ENCODE data around the gene SH3BP4.

The SH3BP4 gene

GRCh38 chr2:234950730-234951663 lies 820 bp upstream of the SH3BP4 start:
- no peaks in the 10 kb centered on the region for H3K79me2 ChIP-seq (ENCODE audit: insufficient read depth, low read length)
- H3K4me2 ChIP-seq (ENCODE audit: low read depth, low read length, poor library complexity, severe bottlenecking), result no peak overlapping the region
- H3K9ac ChIP-seq (ENCODE audit: low read length), result no peak overlapping the region
- H2AFZ ChIP-seq (ENCODE audit: low read depth, low read length, severe bottlenecking), result no peak overlapping the region
- H3K9me3 ChIP-seq (ENCODE audit: insufficient read depth, low read length), result no peaks in the 10 kb centered on the region
- no peaks in the 10 kb centered on the region for H3F3A ChIP-seq (ENCODE audit: insufficient read depth)
- H3K36me3 ChIP-seq (ENCODE audit: low read length), result no peaks in the 10 kb centered on the region
- no peak overlapping the region for H3K27ac ChIP-seq (ENCODE audit: low read depth, low read length)
- TF ChIP-seq CTCF (IDR thresholded peaks at IDR 0.05; ENCODE audit: insufficient read depth, low read length, poor library complexity, severe bottlenecking), result no peak
- TF ChIP-seq EZH2phosphoT487 (conservative IDR thresholded peaks at IDR 0.05; ENCODE audit: low read length), result no peak
- H3K27me3 ChIP-seq (ENCODE audit: low read length), result no peaks in the 10 kb centered on the region
- no peak overlapping the region for H3K4me3 ChIP-seq (ENCODE audit: insufficient read depth, low read length, poor library complexity, severe bottlenecking)
- H3K9me2 ChIP-seq (replicated peaks; ENCODE audit: insufficient read depth, low read length), result no peaks in the 10 kb centered on the region
- H4K20me1 ChIP-seq (ENCODE audit: low read depth, low read length), result no peaks in the 10 kb centered on the region

GRCh38 chr2:234952270-234953115 lies 676 bp downstream of the SH3BP4 start:
- H3K4me3 ChIP-seq (ENCODE audit: insufficient read depth, low read length, poor library complexity, severe bottlenecking), result no peak overlapping the region
- TF ChIP-seq EZH2phosphoT487 (conservative IDR thresholded peaks at IDR 0.05; ENCODE audit: low read length) (no peak), CTCF (IDR thresholded peaks at IDR 0.05; ENCODE audit: insufficient read depth, low read length, poor library complexity, severe bottlenecking) (no peak)
- no peaks in the 10 kb centered on the region for H3K9me2 ChIP-seq (replicated peaks; ENCODE audit: insufficient read depth, low read length)
- H3K9ac ChIP-seq (ENCODE audit: low read length), result no peak overlapping the region
- no peaks in the 10 kb centered on the region for H3K9me3 ChIP-seq (ENCODE audit: insufficient read depth, low read length)
- no peaks in the 10 kb centered on the region for H4K20me1 ChIP-seq (ENCODE audit: low read depth, low read length)
- no peaks in the 10 kb centered on the region for H3K27me3 ChIP-seq (ENCODE audit: low read length)
- no peak overlapping the region for H2AFZ ChIP-seq (ENCODE audit: low read depth, low read length, severe bottlenecking)
- no peak overlapping the region for H3K27ac ChIP-seq (ENCODE audit: low read depth, low read length)
- no peak overlapping the region for H3K4me2 ChIP-seq (ENCODE audit: low read depth, low read length, poor library complexity, severe bottlenecking)
- H3F3A ChIP-seq (ENCODE audit: insufficient read depth), result no peaks in the 10 kb centered on the region
- H3K36me3 ChIP-seq (ENCODE audit: low read length), result no peaks in the 10 kb centered on the region
- H3K79me2 ChIP-seq (ENCODE audit: insufficient read depth, low read length), result no peaks in the 10 kb centered on the region

- Histone ChIP-seq H3K27ac (ENCODE audit: low read depth, low read length) (no peak overlapping the region), H3F3A (ENCODE audit: insufficient read depth) (no peaks in the 10 kb centered on the region), H3K4me3 (ENCODE audit: insufficient read depth, low read length, poor library complexity, severe bottlenecking) (no peak overlapping the region), H3K4me2 (ENCODE audit: low read depth, low read length, poor library complexity, severe bottlenecking) (no peak overlapping the region), H4K20me1 (ENCODE audit: low read depth, low read length) (no peaks in the 10 kb centered on the region), H3K9me2 (replicated peaks; ENCODE audit: insufficient read depth, low read length) (no peaks in the 10 kb centered on the region), H3K9me3 (ENCODE audit: insufficient read depth, low read length) (no peaks in the 10 kb centered on the region), H3K36me3 (ENCODE audit: low read length) (no peaks in the 10 kb centered on the region), H3K79me2 (ENCODE audit: insufficient read depth, low read length) (no peaks in the 10 kb centered on the region), H3K9ac (ENCODE audit: low read length) (no peak overlapping the region), H3K27me3 (ENCODE audit: low read length) (no peaks in the 10 kb centered on the region), H2AFZ (ENCODE audit: low read depth, low read length, severe bottlenecking) (no peak overlapping the region)
- TF ChIP-seq CTCF (IDR thresholded peaks at IDR 0.05; ENCODE audit: insufficient read depth, low read length, poor library complexity, severe bottlenecking) (no peak), EZH2phosphoT487 (conservative IDR thresholded peaks at IDR 0.05; ENCODE audit: low read length) (no peak)
These were observed 1.6 kb downstream of the SH3BP4 start for GRCh38 chr2:234953116-234954031.

Measured in SU-DHL-6 (cell line).